ENCODE measurements around the gene MACROD2. TPM values are rescaled to one million over a fixed set of nuclear protein-coding genes. Genes with fewer than 3 reads are reported as not detected.

MACROD2 gene
- total RNA-seq, 1 donor from 2014 or later, result 3.8 TPM

GRCh38 chr20:15596220-15596890 is 1601.0 kb downstream of the MACROD2 start:
- DNase-seq (ENCODE audit: low spot score), result no peak

DNA sequence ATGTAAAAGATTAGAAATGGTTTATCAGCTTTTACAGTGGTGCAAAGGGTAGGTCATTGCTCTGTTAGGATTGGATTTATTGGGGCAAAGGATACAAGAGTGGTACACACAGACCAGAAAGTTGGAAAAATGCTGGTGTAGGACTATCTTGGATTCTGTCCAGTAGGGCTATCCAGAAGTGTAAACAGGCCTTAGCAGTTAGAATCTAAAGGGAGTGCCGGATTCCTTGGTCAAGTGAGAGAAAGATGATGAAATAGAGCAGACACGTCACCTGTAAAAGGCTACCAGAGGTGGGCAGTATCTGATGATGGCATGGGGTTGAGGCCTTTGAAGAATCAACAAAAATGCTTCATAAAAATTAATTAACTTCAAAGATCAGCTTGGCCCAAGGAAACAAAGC is 1602.0 kb downstream of the MACROD2 start:
- DNase-seq (ENCODE audit: low spot score), result no peak

- DNase-seq (ENCODE audit: low spot score), result no peak
Measured at GRCh38 chr20:15599961-15600360, 1604.6 kb downstream of the MACROD2 start.

DNA sequence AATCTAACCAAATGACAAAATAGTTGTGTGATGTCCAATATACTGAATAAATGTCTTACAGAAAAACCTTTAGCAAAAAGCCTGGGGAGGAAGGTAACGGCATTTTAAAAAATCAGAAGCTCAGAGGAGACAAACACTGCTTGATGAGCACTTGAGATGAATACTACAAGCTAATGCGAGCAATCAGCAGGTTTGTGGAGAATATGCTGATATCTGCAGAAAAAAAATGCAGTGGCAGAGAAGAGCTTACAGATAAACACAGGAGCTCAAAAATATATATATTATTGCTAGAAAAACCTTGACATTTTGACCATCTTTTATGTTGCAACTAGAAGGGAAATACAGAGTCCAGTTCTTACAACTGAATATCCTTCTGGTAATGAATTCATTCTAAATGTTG is 1605.2 kb downstream of the MACROD2 start:
- no peak for DNase-seq (ENCODE audit: low spot score)

- no peak for DNase-seq (ENCODE audit: low spot score)
Measured at GRCh38 chr20:15603506-15603905, 1608.2 kb downstream of the MACROD2 start.

- DNase-seq (ENCODE audit: low spot score), result no peak
Measured at GRCh38 chr20:15603978-15604805, 1608.9 kb downstream of the MACROD2 start.

GRCh38 chr20:15609921-15610320 is 1614.6 kb downstream of the MACROD2 start:
- no peak for DNase-seq (ENCODE audit: low spot score)

DNA sequence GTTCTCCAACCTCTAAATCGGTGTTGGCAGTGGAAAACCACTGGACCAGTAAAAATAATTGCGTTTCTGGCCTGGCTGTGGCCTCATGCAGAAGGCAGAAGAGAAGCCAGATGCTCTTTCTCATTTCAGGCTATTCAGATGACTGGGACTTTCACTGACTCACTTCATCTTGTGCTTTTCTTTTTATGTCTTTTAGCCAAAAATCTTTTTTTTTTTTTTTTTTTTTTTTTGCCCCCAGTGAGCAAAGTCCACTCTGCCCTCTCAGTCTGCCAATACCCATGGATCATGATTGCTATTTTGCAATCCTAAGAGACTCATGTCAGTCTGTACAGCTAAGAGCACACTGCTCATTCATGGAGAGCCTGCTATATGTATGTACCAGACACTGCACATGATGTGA is 1615.5 kb downstream of the MACROD2 start:
- DNase-seq (ENCODE audit: low spot score), result no peak

DNA sequence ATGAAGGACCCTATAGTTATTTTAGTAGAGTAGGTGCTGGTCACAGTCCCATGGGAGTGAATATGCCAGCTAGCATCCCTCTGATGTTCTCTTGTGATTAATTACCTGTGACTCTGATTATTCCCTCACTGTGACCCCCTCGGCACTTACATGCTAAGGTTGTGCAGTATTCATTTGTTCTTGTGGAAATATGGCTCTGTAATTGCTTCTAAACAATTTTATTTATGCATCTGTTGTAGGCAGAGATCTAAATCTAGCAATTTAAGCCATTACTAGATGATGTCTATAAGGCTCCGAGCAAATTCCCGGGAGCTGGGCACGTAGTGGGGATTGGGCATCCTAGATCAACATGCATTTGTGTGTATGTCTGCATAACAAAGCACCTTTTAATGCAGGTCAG is 1616.2 kb downstream of the MACROD2 start:
- DNase-seq (ENCODE audit: low spot score), result no peak

- DNase-seq (ENCODE audit: low spot score), result no peak
Measured at GRCh38 chr20:15612198-15612597, 1616.9 kb downstream of the MACROD2 start.

DNA sequence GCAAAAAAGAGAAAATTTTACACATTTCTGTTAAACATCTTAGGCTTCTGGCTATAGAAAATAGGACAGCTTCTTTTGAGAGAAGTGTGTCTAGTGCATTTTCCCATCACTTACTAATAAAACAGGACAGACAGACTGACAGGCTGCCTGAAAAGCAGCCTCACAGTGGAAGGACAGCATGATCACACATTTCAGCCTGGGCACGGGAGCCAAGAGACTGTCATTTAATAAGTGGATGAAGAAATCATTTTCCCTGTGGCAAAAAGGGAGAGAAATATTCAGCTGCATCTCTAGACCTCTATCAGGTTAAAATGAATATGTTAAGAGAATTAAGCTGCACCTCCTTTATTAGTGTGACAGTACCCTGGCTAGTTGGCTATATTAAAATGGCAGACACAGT is 1617.5 kb downstream of the MACROD2 start:
- DNase-seq (ENCODE audit: low spot score), result no peak

GRCh38 chr20:15613530-15613929 is 1618.2 kb downstream of the MACROD2 start:
- DNase-seq (ENCODE audit: low spot score), result no peak

DNA sequence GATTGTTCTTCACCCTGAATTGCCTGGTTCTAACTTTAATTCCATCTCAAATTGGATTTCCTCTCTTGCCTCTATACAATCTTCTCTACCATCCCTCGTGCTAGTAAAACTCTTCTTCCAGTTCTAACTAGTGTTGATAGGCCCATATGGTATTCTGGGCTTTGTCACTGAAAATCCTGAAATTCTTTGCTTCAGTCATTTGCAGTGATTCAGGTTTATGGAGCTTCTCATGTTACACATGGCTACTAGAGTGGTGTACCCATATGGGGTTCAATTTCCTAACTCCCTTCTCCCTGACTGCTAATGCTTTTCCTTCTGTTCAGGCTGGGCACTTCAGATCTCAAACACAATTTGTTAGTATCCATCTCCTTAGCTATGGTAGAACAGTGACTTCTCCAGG is 1621.3 kb downstream of the MACROD2 start:
- DNase-seq (ENCODE audit: low spot score), result no peak

GRCh38 chr20:15618110-15618509 is 1622.8 kb downstream of the MACROD2 start:
- no peak for DNase-seq (ENCODE audit: low spot score)

DNA sequence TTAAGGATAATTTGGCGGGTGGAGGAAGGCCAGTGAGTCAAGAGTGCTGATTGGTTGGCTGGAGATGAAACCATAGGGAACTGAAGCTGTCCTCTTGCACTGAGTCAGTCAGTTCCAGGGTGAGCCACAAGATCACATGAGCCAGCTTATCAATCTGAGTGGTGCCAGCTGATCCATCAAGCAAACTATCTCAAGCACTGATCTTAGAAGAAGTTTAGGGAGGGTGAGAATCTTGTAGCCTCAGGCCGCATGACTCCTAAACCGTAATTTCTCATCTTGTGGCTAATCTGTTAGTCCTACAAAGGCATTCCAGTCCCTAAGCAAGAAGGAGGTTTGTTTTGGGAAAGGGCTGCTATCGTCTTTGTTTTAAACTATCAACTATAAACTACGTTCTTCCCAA is 1623.6 kb downstream of the MACROD2 start:
- DNase-seq (ENCODE audit: low spot score), result no peak

GRCh38 chr20:15619341-15619740 is 1624.0 kb downstream of the MACROD2 start:
- DNase-seq (ENCODE audit: low spot score), result no peak

DNA sequence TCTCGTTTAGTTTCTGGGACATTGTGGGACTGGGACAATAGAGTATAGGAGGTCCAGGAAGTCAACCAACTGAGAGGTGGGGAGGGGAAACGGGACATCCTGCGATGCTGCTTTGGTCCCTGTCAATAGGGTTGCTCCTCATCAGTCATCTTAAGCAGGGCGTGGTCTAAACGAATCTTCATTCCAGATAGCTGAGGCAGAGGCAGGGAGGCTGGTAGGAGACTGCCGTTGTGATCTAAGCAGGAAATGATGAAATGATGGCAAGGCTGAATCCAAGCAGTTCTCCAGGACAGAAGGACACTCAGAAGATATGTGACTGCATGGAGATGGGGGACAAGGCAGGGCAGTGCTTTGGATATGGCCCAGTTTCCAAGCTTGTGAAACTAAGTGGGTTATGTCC is 1624.5 kb downstream of the MACROD2 start:
- DNase-seq (ENCODE audit: low spot score), result no peak

DNA sequence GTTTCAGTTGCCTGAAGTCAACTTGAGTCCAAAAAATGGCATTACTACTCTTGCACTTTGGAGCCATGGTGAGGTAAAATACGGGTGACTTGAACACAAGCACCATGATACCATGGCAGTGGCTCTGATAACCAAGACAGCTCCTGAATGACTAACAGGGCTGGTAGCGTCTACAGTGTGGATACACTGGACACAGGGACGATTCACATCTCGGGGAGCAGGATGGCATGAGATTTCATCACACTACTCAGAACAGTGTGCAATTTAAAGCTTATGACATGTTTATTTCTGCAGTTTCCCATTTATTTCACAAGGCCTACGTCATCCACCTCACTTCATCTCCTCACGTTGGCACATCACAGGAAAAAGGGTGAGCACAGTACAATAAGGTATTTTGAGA is 1627.1 kb downstream of the MACROD2 start:
- DNase-seq (ENCODE audit: low spot score), result no peak

GRCh38 chr20:15623215-15623614 is 1627.9 kb downstream of the MACROD2 start:
- no peak for DNase-seq (ENCODE audit: low spot score)

DNA sequence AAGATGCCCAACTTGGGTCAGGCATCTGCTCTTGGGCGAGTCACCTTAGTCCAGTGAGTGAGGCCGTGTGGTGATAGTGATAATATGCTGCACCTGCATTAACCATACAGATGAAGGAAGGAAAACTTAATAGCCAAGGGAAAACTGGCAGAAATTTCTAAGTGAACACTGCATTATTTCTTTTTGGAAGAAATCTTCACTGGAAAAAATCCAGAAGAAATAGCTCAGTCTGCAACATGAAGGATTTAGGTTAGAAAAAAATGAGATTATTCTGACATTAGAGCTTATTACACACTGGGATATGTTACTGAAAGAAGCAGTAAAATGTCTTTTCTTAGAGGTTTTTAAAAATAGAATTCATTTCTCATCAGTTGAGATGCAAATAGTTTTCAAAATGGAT is 1630.7 kb downstream of the MACROD2 start:
- DNase-seq (ENCODE audit: low spot score), result no peak

GRCh38 chr20:15627089-15627488 is 1631.8 kb downstream of the MACROD2 start:
- DNase-seq (ENCODE audit: low spot score), result no peak

GRCh38 chr20:15627501-15627903 is 1632.2 kb downstream of the MACROD2 start:
- DNase-seq (ENCODE audit: low spot score), result no peak

DNA sequence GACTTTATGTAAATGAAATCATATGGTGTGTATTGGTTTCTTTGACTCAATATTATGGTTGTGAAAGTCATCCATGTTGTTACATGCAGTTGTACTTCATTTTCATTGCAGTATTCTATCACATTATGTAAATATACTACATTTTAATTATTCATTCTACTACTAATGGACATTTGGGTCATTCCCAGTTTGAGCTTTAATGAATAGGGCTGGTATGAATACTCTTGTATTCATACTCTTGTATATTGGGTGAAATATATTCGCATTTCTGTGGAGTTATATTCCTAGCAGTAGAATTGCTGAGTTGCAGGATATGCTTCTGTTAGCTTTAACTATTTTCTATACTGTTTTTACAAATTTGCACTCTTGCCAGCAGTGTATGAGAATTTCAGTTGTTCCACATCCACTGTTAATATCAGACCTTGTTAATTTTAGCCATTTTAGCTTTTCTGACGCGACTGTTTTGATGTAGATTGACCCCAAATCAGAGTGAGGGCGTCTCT is 1633.6 kb downstream of the MACROD2 start:
- DNase-seq (ENCODE audit: low spot score), result no peak

All from mesenteric fat pad (tissue), 1 donor.